GM13977 (cell line): ENCODE results near the gene FAM3A.

Source experiments
- DNase-seq: peaks from one replicate; pipeline ENCODE4 v3.0.0; 2012; ENCODE audit warnings: low spot score
- CTCF ChIP-seq: IDR thresholded peaks from 2 replicates; pipeline ENCODE4 v1.5.1; 2012; ENCODE audit warnings: mild to moderate bottlenecking, control low read depth; ENCODE audit not compliant: insufficient read depth; ENCODE audit errors: extremely low read depth, missing control alignments
- in situ Hi-C: fragments of 300-500 bp; cut with MboI; formaldehyde crosslinking; loops from one replicate; pipeline ENCODE4 v1.12.0; 2022; ENCODE audit warnings: low sequenced_read_pairs, low pct_unique_long_range_greater_than_20kb, mixed read lengths, inconsistent platforms; ENCODE audit not compliant: unreplicated experiment

Gene FAM3A

GRCh38 chrX:154530286-154530685 is 14.3 kb upstream of the FAM3A start:
- no peak for DNase-seq
- no peak for TF ChIP-seq CTCF
- in situ Hi-C loops, result no loop called here

GRCh38 chrX:154529206-154529612 is 13.2 kb upstream of the FAM3A start:
- in situ Hi-C loops, result no loop called here
- no peak for TF ChIP-seq CTCF
- no peak for DNase-seq

- in situ Hi-C loops, result no loop called here
- peak; percentile 72 for DNase-seq
- TF ChIP-seq CTCF, result peak; percentile 47
Measured at GRCh38 chrX:154526901-154527675, 11.1 kb upstream of the FAM3A start.

GRCh38 chrX:154525606-154526490 is 9.8 kb upstream of the FAM3A start:
- TF ChIP-seq CTCF, result no peak
- in situ Hi-C loops, result no loop called here
- DNase-seq, result no peak

DNA sequence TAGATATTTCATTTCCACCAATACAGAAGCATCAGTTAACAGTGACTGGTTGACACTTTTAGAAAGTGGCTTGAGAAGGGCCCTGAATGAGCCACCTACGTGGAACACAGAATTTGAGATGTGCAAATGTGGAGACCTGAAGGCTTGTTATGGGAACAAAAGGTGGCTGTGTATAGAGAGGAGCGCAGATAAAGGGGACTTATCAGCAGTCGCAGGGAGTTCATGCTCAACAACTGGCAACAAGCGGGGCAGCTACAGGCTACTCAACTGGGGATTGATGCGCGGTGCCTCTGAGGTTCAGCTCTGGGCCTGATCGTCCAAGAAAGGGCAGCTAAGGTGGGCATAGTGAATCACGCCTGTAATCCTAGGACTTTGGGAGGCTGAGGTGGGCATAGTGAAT is 3.4 kb upstream of the FAM3A start:
- no peak for DNase-seq
- in situ Hi-C loops, result no loop called here
- no peak for TF ChIP-seq CTCF

DNA sequence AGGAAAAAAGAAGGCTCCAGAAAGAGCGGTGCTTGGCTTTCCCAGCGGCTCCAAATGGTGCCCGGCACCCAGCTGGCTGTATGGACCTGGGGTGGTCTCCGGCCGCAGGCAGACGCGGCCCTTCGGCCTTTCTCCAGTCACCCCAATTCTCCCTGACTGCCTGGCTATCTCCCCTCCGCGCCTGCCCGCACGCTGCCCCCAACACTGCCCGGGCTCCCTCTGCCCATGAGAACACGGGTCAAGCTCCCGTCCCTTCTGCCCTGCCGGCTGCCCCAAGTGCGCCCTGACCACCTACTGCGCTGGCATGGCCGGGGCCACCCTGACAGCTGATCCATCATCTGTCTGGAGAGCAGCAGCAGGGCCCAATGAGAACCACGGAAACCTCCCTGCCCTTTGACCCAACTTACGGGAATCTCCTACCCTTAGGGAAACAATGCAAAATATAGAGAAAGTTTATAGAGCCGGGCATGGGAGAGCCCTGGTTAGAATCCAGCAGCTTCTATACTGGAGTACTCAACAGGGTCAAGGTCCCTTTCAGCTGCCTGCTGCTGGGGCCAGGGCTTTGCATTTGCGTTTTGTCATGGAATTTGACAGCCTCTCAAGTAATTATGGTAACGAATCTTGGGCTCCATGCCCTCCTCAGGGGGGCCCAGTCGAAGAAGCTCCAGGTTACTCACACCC is 1.2 kb upstream of the FAM3A start:
- no peak for TF ChIP-seq CTCF
- in situ Hi-C loops, result no loop called here

More for the DNA sequence above, 1.2 kb upstream of the FAM3A start:
- DNase-seq, result no peak
